Omental fat pad (tissue), 4 donors: ENCODE results near the gene EXTL1. TPM values are rescaled to one million over a fixed set of nuclear protein-coding genes. Genes with fewer than 3 reads are reported as not detected.

Experiments used
- ATAC-seq: fragments of 150-250 bp; one replicate; pipeline ENCODE4 v1.9.1; 2016; ENCODE audit warnings: mild to moderate bottlenecking, moderate library complexity; ENCODE audit not compliant: low FRiP score
- DNase-seq: peaks from one replicate; pipeline ENCODE4 v3.0.0-alpha.2; 2019; ENCODE audit warnings: low spot score
- CTCF ChIP-seq, 3 donors: fragments of 450-650 bp; IDR thresholded peaks; one replicate each; pipeline ENCODE4 v1.5.1; 2016 to 2017; ENCODE audit warnings: antibody characterized with exemption in 3 of 3, mild to moderate bottlenecking in 3 of 3, moderate library complexity in 2 of 3
- total RNA-seq, 4 donors: library from RNA; depleted of rRNA; stranded (reverse); fragments of >200 nt; gene quantifications; one replicate each; pipeline ENCODE4 v1.1.0, GENCODE V29; 2016

The EXTL1 gene
- total RNA-seq, 4 donors from 2014 or later: 0.65 TPM; not detected in 3

GRCh38 chr1:26067432-26067911 lies 45.9 kb downstream of the EXTL1 start, which contains the start of gene TRIM63:
Gene TRIM63, minus strand, starts transcription at chr1:26067630. Its CDS starts 136 bp downstream, at chr1:26067494.
- TF ChIP-seq CTCF (IDR thresholded peaks at IDR 0.05): no peak
- ATAC-seq (no peak), DNase-seq (no peak)

- ATAC-seq: no peak
These were observed 48.3 kb downstream of the EXTL1 start for GRCh38 chr1:26069941-26070295.

GRCh38 chr1:26070296-26070962 lies 48.9 kb downstream of the EXTL1 start:
- DNase-seq: no peak

More at GRCh38 chr1:26069941-26070295, 48.3 kb downstream of the EXTL1 start:
- TF ChIP-seq CTCF (IDR thresholded peaks at IDR 0.05): no peak
- DNase-seq: no peak

GRCh38 chr1:26070963-26071342 lies 49.4 kb downstream of the EXTL1 start:
- DNase-seq (no peak), ATAC-seq (no peak)
- no peak for TF ChIP-seq CTCF (IDR thresholded peaks at IDR 0.05)

More at GRCh38 chr1:26070296-26070962, 48.9 kb downstream of the EXTL1 start:
- ATAC-seq: no peak
- no peak for TF ChIP-seq CTCF (IDR thresholded peaks at IDR 0.05)

- DNase-seq (no peak), ATAC-seq (no peak)
- TF ChIP-seq CTCF (IDR thresholded peaks at IDR 0.05): no peak
These were observed 50.7 kb downstream of the EXTL1 start for GRCh38 chr1:26072305-26072704.

- DNase-seq: no peak
- no peak for ATAC-seq
- TF ChIP-seq CTCF (IDR thresholded peaks at IDR 0.05): no peak
These were observed 54.0 kb downstream of the EXTL1 start for GRCh38 chr1:26075421-26076144.
